BLaER1 treated with 17β-estradiol and CSF1 and Interleukin-3, amounts not matched to agents 10 nM and 100 nM (cell line): ENCODE results near the gene ITGB5.

Experiments used
- H3K27ac ChIP-seq, 11 experiments: shearing (Covaris generic); formaldehyde crosslinking; 2 replicates each; pipeline ENCODE4 v1.8.1; 2022
- H3K27me3 ChIP-seq, 11 experiments: shearing (Covaris generic); formaldehyde crosslinking; 2 replicates each; pipeline ENCODE4 v1.8.1; 2022
- H3K36me3 ChIP-seq, 11 experiments: shearing (Covaris generic); formaldehyde crosslinking; 2 replicates each; pipeline ENCODE4 v1.8.1; 2022
- H3K4me1 ChIP-seq, 10 experiments: shearing (Covaris generic); formaldehyde crosslinking; 2 replicates each; pipeline ENCODE4 v1.8.1; 2022
- H3K4me2 ChIP-seq, 11 experiments: shearing (Covaris generic); formaldehyde crosslinking; 2 replicates each; pipeline ENCODE4 v1.8.1; 2022
- H3K4me3 ChIP-seq, 10 experiments: shearing (Covaris generic); formaldehyde crosslinking; 2 replicates each; pipeline ENCODE4 v1.8.1; 2022
- H3K9ac ChIP-seq, 11 experiments: shearing (Covaris generic); formaldehyde crosslinking; 2 replicates each; pipeline ENCODE4 v1.8.1; 2022
- H3K9me3 ChIP-seq, 11 experiments: shearing (Covaris generic); formaldehyde crosslinking; replicated peaks in 1 of 11; 2 replicates each; pipeline ENCODE4 v1.8.1; 2022
- H4K20me1 ChIP-seq, 11 experiments: shearing (Covaris generic); formaldehyde crosslinking; 2 replicates each; pipeline ENCODE4 v1.8.1; 2022
- Cebpa-rat ChIP-seq, 11 experiments: shearing (Covaris generic); IDR thresholded peaks; 2 replicates each; pipeline ENCODE4 v1.8.1; 2022

ITGB5 gene

DNA sequence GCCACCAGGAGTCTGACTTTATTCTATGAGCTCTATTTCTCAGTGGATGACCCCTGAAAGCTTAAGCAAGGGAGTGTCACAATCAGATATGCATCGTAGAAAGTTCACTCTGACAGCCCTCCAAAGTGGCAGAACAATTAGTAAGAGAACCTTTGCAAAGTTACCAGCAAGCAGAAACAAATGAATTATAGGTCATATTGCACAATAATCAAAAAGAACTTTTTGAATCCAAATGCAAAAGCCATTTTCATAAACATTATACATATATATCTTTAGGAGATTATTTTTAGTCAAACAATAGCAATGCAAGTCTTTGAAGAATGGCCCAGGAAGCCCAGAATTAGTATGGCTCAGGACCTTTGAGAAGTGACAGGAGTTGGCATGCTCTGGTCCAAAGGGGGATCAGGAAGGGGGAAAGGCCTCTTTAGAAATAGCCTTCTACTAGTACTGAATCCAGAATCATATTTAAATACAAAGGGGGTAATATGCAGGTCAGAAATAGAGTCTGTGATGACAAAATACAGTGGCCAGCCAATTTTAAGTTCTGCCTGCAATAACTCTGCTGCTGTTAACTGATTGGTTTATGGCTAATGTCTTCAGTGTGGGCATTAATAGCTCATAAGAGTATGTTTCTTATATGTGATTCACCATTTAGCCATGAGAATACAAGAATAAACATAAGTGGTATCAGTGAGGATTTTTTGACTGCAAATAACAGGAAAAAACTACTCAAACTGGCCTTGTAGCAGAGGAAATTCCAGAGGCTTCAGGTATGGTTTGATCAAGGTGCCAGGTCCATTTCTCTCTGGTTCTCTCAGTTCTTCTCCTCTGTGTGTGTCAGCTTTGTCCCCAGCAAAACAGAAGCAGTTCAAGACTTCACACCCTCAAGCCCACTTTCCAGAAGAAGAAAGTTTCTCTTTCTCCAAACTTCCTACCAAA, 17.0 kb upstream of the ITGB5 start:
- no peak overlapping the region for H3K27ac ChIP-seq
- no peaks in the 10 kb centered on the region for H3K27me3 ChIP-seq
- H3K9ac ChIP-seq, result no peak overlapping the region
- H3K36me3 ChIP-seq, result no peaks in the 10 kb centered on the region
- peak in 3 of 11 experiments; percentile 43 to 73 (median 65); a peak in 5 of 22 replicates for TF ChIP-seq Cebpa-rat (IDR thresholded peaks at IDR 0.05)
- H3K4me1 ChIP-seq, result peaks cover 0 to 4% (median 0%) of the 10 kb centered on the region in 10 experiments; a peak in 4 of 20 replicates
- H3K4me3 ChIP-seq, result no peak overlapping the region
- H4K20me1 ChIP-seq, result no peaks in the 10 kb centered on the region
- no peaks in the 10 kb centered on the region for H3K9me3 ChIP-seq
- no peak overlapping the region for H3K4me2 ChIP-seq

DNA sequence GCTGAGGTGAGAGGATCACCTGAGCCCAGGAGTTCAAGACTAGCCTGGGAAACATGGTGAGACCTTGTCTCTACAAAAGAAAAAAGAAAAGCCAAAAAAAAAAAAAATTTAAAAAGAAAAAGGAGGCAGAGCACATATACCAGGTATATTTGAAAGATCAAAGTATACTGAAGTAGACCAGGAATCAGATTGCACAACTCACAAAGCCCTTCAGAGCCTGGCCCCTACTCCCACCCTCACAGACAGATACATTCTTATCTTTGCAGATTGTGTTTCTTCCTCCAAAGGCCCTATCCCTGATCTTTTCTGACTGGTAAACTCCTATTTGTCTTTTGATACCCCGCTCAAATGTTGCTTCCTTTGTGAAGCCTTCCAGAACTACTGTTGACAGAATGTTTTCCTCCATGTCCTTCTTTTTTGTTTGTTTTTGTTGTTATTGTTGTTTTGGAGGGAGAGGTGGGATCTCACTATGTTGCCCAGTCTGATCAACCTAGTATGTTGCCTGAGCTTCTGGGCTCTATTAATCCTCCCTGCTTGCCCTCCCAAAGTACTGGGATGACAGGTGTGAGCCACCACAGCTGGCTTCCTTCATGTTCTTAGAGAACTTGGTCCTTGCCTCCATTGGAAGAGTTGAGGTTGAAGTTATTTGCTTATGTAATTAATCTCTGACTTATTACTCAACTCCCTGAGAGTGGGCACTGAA, 9.8 kb upstream of the ITGB5 start:
- no peaks in the 10 kb centered on the region for H3K9me3 ChIP-seq
- H3K36me3 ChIP-seq, result no peaks in the 10 kb centered on the region
- H3K9ac ChIP-seq, result no peak overlapping the region
- H3K4me1 ChIP-seq, result peaks cover 0 to 4% (median 0%) of the 10 kb centered on the region in 10 experiments; a peak in 4 of 20 replicates
- H3K27ac ChIP-seq, result no peak overlapping the region
- H4K20me1 ChIP-seq, result no peaks in the 10 kb centered on the region
- no peak for TF ChIP-seq Cebpa-rat (IDR thresholded peaks at IDR 0.05)
- H3K4me2 ChIP-seq, result no peak overlapping the region
- H3K4me3 ChIP-seq, result no peak overlapping the region
- H3K27me3 ChIP-seq, result no peaks in the 10 kb centered on the region

DNA sequence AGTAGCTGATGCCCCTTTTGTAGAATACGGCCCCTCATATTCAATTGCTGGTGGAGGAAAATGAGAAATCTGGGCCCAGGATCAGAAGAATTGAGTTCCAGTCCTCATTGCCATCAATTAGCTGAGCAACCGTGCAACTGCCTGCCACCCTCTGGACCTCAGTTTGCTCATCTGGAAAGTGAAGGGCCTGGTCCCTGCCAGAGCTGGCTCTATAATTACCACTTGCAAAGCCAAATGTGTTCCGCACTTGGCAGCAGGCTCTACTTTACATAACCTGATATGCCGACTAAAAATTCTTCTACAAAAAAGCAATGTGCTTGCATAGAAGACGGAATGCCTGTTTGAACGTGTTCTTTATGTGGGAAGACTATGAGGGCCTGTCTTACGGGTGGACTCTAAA, 8.6 kb upstream of the ITGB5 start:
- H3K4me1 ChIP-seq, result peaks cover 0 to 11% (median 0%) of the 10 kb centered on the region in 10 experiments; a peak in 6 of 20 replicates
- H3K27ac ChIP-seq, result no peak overlapping the region
- no peaks in the 10 kb centered on the region for H3K36me3 ChIP-seq
- no peak overlapping the region for H3K4me2 ChIP-seq
- H4K20me1 ChIP-seq, result no peaks in the 10 kb centered on the region
- no peak overlapping the region for H3K4me3 ChIP-seq
- no peaks in the 10 kb centered on the region for H3K9me3 ChIP-seq
- TF ChIP-seq Cebpa-rat (IDR thresholded peaks at IDR 0.05), result no peak
- H3K9ac ChIP-seq, result no peak overlapping the region
- H3K27me3 ChIP-seq, result peaks cover 0 to 5% (median 0%) of the 10 kb centered on the region in 11 experiments; a peak in 1 of 22 replicates

DNA sequence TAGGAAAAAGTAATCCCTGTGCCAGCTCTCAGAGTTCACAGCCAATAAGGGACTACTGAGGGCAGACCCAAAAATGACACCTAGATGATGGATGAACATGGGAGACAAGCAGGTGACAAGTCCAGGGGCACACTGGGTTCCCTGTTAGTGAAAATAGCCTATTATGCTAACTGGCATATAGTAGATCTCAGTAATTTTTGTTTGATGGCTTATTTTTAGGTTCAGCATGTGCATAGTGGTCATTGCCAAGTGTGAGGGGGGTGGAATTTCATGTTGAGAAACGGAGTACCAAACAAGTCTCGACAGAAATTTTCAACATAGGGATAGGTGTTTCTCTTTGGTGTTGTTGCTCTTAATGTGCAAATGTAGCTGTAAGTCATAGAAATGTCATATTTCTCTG, 6.4 kb upstream of the ITGB5 start:
- no peak overlapping the region for H3K9ac ChIP-seq
- no peak overlapping the region for H3K4me3 ChIP-seq
- H3K36me3 ChIP-seq, result no peaks in the 10 kb centered on the region
- TF ChIP-seq Cebpa-rat (IDR thresholded peaks at IDR 0.05), result no peak
- H3K4me1 ChIP-seq, result peaks cover 0 to 15% (median 0%) of the 10 kb centered on the region in 10 experiments; a peak in 6 of 20 replicates
- H4K20me1 ChIP-seq, result no peaks in the 10 kb centered on the region
- no peak overlapping the region for H3K27ac ChIP-seq
- H3K4me2 ChIP-seq, result no peak overlapping the region
- peaks cover 7 to 20% (median 14%) of the 10 kb centered on the region in 11 experiments; a peak in 21 of 22 replicates for H3K27me3 ChIP-seq
- H3K9me3 ChIP-seq, result no peaks in the 10 kb centered on the region

DNA sequence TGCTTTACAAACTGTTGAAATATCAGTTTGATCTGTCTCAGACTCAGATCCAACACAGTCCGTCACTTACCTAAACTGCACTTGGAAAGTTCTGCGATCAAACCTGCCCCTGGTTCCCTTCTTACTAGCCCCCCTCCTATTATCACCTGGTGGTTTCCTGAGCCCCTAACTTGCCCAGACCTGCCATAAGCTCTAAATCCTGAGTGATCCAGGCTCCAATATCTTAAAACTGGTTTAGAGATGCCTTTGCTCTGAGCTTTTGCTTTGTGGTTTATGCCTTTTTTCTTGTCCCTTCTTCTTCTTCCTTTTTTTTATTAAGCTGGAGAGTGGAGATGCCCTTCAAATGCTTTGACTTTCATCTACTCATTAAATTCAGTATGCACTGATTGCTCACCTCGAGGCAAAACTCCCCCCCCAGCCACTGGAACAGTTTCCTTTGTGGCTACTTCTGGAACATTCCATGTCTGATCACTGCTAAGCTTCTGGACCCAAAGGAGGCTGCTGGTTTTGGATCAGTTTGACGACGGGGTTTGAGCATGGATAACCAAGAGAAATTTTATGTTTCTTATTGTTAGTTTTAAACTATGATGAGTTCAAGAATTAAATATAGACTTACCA, 3.5 kb upstream of the ITGB5 start:
- peaks cover 9 to 26% (median 17%) of the 10 kb centered on the region in 10 experiments; a peak in 19 of 20 replicates for H3K4me1 ChIP-seq
- peaks cover 0 to 19% (median 0%) of the 10 kb centered on the region in 11 experiments; a peak in 9 of 22 replicates for H4K20me1 ChIP-seq
- no peak overlapping the region for H3K27ac ChIP-seq
- no peaks in the 10 kb centered on the region for H3K9me3 ChIP-seq
- TF ChIP-seq Cebpa-rat (IDR thresholded peaks at IDR 0.05), result no peak
- H3K4me2 ChIP-seq, result peak overlapping the region in 3 of 11 experiments; percentile 25 to 40 (median 36); a peak in 5 of 22 replicates
- no peak overlapping the region for H3K4me3 ChIP-seq
- H3K27me3 ChIP-seq, result peaks cover 29 to 48% (median 42%) of the 10 kb centered on the region in 11 experiments
- H3K36me3 ChIP-seq, result no peaks in the 10 kb centered on the region
- H3K9ac ChIP-seq, result no peak overlapping the region

DNA sequence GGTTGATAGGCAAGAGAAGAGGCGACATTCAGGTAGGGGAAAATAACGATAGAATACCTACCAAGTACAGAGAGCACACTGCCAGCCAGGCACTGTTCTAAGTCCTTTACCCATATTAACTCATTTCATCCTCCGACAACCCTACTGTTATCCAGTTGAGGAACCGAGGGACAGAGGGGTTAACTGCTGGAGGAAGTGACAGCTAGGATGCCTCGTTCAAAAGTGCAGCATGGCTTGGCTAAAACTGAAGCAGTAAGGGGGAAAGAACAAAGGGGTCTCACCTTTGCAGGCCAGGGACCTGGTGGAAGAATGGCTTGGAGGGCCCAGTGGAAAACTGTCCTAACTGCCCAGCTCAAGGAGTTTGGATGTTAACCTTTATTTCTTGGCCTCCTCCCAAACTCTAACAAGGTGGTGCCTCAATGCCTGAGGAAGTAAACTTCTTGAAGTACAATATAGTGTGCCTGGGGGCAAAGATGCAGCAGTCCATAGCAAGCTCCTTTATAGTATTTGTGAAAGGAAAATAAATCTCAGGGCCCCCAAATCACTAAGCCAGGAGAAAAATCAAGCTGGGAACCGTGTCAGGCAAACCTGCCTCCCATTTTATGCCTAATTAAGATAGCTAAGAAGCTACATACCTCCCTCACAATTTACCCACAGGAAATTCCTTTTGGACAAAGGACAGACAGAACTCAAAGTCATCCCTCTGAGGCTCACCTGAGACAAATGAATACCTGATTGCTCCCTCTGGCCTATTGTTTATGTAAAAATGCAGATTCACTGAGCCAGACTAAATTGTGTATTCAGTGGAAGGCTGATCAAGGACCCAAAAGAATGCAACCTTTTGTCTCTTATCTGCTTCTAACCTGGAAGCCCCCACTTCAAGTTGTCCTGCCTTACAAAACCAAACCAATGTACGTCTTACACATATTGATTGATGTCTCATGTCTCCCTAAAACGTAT, 1.6 kb upstream of the ITGB5 start:
- TF ChIP-seq Cebpa-rat (IDR thresholded peaks at IDR 0.05), result no peak
- peaks cover 44 to 67% (median 62%) of the 10 kb centered on the region in 11 experiments for H3K27me3 ChIP-seq
- 0 out of 22 replicates have a peak overlapping the region, but pooled peaks of 1 of the 11 experiments have one; percentile 90 for H3K4me2 ChIP-seq
- no peak overlapping the region for H3K27ac ChIP-seq
- no peak overlapping the region for H3K4me3 ChIP-seq
- H3K36me3 ChIP-seq, result no peaks in the 10 kb centered on the region
- no peak overlapping the region for H3K9ac ChIP-seq
- peaks cover 0 to 22% (median 0%) of the 10 kb centered on the region in 11 experiments; a peak in 10 of 22 replicates for H4K20me1 ChIP-seq
- H3K4me1 ChIP-seq, result peaks cover 12 to 45% (median 23%) of the 10 kb centered on the region in 10 experiments; a peak in 19 of 20 replicates
- no peaks in the 10 kb centered on the region for H3K9me3 ChIP-seq

DNA sequence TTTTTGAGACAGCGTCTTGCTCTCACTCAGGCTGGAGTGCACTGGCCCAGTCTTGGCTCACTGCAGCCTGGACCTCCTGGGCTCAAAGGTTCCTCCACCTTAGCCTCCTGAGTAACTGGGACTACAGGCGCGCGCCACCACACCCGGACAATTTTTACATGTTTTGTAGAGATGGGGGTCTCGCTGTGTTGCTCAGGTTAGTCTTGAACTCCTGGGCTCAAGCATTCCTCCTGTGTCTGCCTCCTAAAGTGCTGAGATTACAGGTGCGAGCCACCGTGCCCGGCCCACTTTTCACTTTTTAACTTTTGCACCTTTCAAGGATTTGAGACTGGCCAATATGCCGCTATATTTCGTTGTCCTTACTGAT, 750 bp upstream of the ITGB5 start:
- Histone ChIP-seq H3K4me1 (peaks cover 12 to 50% (median 23%) of the 10 kb centered on the region in 10 experiments; a peak in 19 of 20 replicates), H3K9me3 (no peaks in the 10 kb centered on the region), H3K4me3 (peak overlapping the region; percentile 68 to 82 (median 76); a peak in 19 of 20 replicates), H4K20me1 (peaks cover 0 to 22% (median 0%) of the 10 kb centered on the region in 11 experiments; a peak in 11 of 22 replicates), H3K27me3 (peaks cover 44 to 76% (median 70%) of the 10 kb centered on the region in 11 experiments), H3K27ac (no peak overlapping the region), H3K36me3 (no peaks in the 10 kb centered on the region), H3K4me2 (peak overlapping the region; percentile 83 to 100 (median 98)), H3K9ac (peak overlapping the region in 2 of 11 experiments; percentile 79 to 80; a peak in 3 of 22 replicates)
- TF ChIP-seq Cebpa-rat (IDR thresholded peaks at IDR 0.05), result no peak
